Gastroesophageal sphincter (tissue), 3 donors: ENCODE data around the gene TCP11.

Source experiments
- CTCF ChIP-seq, 4 experiments: fragments of 200-600 bp in 2 of 4; fragments of 450-650 bp in 2 of 4; sonication (generic) in 1 of 4; IDR thresholded peaks; one replicate each; pipeline ENCODE4 v1.5.1; 2017 to 2019; ENCODE audit warnings: antibody characterized with exemption in 4 of 4, mild to moderate bottlenecking in 2 of 4, moderate library complexity in 2 of 4
- EP300 ChIP-seq: sonication (generic); formaldehyde crosslinking; IDR thresholded peaks from one replicate; pipeline ENCODE4 v1.6.1; 2017; ENCODE audit warnings: antibody characterized with exemption, mild to moderate bottlenecking
- POLR2A ChIP-seq, 2 donors: fragments of 450-650 bp; IDR thresholded peaks; one replicate each; pipeline ENCODE4 v1.6.1; 2017; ENCODE audit warnings: antibody characterized with exemption in 2 of 2, mild to moderate bottlenecking in 2 of 2, moderate library complexity in 1 of 2
- POLR2AphosphoS5 ChIP-seq: sonication (generic); formaldehyde crosslinking; IDR thresholded peaks from one replicate; pipeline ENCODE4 v1.6.1; 2017; ENCODE audit warnings: antibody characterized with exemption

GRCh38 chr6:35139470-35139869 is 1.7 kb downstream of the TCP11 start:
- TF ChIP-seq CTCF (IDR thresholded peaks at IDR 0.05) (no peak), POLR2AphosphoS5 (no peak), POLR2A (IDR thresholded peaks at IDR 0.05) (no peak), EP300 (no peak)
